GM10266 (cell line): ENCODE data around the gene MCFD2.

Experiments used
- DNase-seq: peaks from one replicate; pipeline ENCODE4 v3.0.0; 2012; ENCODE audit errors: extremely low spot score
- CTCF ChIP-seq: IDR thresholded peaks from 2 replicates; pipeline ENCODE4 v1.5.1; 2012; ENCODE audit warnings: mild to moderate bottlenecking, low read depth; ENCODE audit not compliant: control insufficient read depth, insufficient read depth; ENCODE audit errors: missing control alignments

Gene MCFD2

GRCh38 chr2:46924038-46924437 lies 8.4 kb upstream of the MCFD2 start:
- no peak for TF ChIP-seq CTCF

GRCh38 chr2:46923041-46923528 lies 7.5 kb upstream of the MCFD2 start:
- TF ChIP-seq CTCF: no peak
- no peak for DNase-seq

More at GRCh38 chr2:46924038-46924437, 8.4 kb upstream of the MCFD2 start:
- DNase-seq: no peak

- no peak for DNase-seq
- TF ChIP-seq CTCF: no peak
Measured at GRCh38 chr2:46922606-46923005, 7.0 kb upstream of the MCFD2 start.

- TF ChIP-seq CTCF: no peak
- DNase-seq: no peak
Measured at GRCh38 chr2:46921676-46922448, 6.3 kb upstream of the MCFD2 start.

- DNase-seq: peak; percentile 32
- TF ChIP-seq CTCF: no peak
Measured at GRCh38 chr2:46917628-46918027, 2.0 kb upstream of the MCFD2 start.

GRCh38 chr2:46915811-46916630 lies 415 bp upstream of the MCFD2 start:
- DNase-seq: peak; percentile 92
- TF ChIP-seq CTCF: no peak
